GM19372 (cell line): ENCODE data around the gene DTHD1.

Experiments
- ATAC-seq: cut with Tn5 transposase; IDR thresholded peaks from one replicate; pipeline ENCODE4 v1.9.1; 2021; ENCODE audit warnings: mild to moderate bottlenecking, low read depth, moderate library complexity; ENCODE audit not compliant: unreplicated experiment

Gene DTHD1

DNA sequence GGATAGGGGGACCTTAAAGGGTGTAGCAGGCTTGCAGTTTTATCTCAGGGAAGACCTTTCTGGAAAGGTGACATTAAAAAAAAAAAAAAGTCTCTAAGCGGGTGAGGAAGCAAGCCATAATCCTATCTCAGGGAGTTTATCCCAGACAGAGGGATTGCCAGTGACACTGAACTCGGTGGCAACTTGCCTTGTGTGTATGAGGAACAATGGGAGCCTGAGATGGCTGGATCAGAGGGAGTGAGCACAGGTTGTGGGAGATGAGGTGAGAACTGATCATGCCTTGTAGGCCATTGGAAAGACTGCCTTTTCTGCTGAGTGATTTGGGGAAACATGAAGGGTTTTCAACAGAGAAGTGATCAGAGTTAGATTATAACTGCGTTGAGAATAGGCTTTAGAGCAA lies 31.1 kb downstream of the DTHD1 start:
- ATAC-seq, result no peak

DNA sequence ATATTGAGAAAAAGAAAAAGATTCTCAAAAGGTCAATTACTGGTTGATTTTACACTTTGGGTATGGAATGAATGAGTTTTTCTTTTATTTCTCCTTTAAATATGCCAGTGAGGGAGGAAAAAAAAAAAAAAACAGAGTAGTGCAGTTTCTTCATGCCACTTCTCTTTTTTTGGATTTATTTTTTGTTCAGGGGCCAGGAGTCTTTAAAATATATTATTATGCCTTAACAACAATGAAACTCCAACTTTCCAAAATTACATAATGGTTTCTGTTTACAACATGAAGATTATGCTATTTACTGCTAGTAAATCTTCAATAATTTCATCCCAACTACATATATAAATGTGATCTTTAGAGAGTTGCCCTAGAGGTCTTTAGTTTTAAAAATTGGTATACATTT lies 31.9 kb downstream of the DTHD1 start:
- ATAC-seq, result no peak

DNA sequence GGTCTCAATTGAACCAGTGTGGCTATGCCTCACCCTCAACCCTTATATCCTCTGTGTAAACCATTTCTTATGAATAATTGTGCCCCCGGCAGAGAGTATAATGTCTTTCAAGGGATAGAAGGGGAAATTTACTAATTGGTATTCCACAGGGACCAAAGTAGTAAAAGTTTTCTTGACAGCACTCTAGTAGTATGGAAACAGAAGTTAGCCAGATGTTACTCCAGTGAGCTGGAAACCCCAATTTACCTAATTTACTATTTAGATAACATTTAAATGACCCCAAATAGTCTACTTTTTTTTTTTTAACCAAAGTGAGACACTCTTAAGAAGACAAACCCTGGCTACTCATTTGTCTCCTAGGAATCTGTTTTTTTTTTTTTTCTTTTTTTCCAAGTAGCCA lies 32.3 kb downstream of the DTHD1 start:
- ATAC-seq, result no peak

GRCh38 chr4:36316607-36317006 lies 35.2 kb downstream of the DTHD1 start:
- no peak for ATAC-seq

DNA sequence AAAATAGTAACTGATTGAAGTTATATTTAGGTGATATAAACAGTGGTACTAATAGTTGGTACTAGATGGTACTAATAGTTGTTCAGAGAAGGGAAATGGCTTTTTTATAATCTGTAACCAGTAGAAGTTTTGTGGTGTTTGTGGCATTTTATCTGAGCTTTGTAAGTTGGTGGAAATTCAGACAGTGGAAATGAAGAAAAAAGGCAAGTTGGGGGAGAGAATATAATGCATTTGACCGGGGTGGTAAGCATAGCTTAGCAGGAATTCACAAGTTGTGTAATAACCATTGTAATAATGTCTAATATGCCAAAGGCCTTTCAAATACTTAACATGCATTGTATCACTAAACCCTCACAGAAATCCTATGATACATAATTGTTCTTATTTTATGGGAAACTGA lies 36.3 kb downstream of the DTHD1 start:
- ATAC-seq, result no peak

GRCh38 chr4:36320117-36320896 lies 38.9 kb downstream of the DTHD1 start:
- ATAC-seq, result no peak

DNA sequence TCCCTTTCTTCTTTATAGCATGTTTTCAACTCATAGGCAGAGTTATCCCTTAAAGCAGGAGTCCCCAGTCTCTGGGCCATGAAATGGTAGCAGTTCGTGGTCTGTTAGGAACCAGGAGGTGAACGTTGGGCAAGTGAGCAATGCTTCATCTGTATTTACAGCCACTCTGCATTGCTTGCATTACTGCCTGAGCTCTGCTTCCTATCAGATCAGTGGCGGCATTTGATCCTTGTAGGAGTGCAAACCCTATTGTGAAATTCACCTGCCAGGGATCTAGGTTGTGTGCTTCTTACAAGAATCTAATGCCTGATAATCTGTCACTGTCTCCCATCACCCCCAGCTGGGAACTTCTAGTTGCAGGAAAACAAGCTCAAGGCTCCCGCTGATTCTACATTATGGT lies 39.8 kb downstream of the DTHD1 start:
- no peak for ATAC-seq

GRCh38 chr4:36322921-36323354 lies 41.5 kb downstream of the DTHD1 start:
- ATAC-seq, result peak; percentile 27

DNA sequence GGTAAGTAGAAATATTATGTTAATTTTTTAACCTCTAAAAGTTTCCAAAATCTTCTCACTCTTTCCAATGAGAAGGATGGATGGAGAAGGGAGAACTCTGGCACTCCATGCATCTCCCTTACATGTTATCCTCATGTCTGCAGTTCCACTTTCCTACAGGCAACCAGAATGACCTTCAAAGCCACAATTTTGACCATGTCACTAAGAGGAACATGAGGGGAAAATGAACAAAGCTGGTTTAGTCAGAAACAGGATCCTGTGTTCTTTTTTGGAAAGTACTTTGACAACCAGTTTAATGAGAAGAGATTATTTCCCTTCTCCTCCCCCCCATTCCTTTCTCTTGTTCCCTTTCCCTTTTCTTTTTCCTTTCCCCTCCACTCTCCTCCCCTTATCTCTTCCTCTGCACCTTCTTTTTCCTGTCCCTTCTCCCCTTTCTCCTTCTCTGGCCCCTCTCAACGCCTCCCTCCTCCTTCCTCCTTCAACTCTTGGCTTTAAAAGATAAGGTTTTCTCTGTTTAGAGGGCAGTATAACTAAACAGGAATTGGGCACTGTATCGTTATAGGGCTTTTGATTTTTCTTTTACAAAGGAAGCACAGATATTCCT lies 42.5 kb downstream of the DTHD1 start:
- no peak for ATAC-seq

- no peak for ATAC-seq
These were observed 43.4 kb downstream of the DTHD1 start for GRCh38 chr4:36324808-36325207.

DNA sequence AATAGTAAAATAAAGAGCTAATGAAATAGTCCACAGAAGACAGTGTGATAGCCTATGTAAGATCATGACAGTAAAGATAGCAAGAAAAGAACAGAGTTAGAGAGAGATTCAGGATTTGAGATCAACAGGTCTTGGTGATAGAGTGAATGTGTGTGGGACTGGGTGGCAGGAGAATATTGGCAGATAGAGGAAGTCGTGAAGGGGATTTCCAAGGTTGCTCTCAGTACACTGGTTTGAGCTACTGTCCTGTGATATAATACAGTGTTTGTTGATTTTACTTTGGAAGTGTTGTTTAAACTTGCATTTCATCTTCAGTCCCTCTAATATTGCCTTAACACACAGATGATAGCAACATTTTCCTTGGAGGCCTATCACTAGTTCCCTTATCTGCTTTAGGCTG lies 44.1 kb downstream of the DTHD1 start:
- ATAC-seq, result peak; percentile 81

DNA sequence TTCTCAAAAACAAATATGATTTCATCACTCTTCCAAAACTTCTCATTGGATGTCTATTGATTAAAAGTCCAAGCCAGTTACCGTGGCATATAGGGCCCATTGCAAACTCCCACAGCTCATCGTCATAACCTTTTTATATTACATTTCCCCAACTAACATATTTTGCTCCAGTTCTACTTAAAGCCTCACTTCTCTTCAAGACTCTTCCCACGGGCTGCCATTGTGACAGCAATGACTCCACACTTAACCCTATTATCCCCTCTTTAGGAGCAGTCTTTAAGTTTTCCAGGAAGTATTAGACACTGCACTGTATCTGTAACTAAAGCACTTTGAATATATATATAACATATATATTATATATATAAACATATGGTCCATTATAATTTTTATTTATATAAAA lies 44.5 kb downstream of the DTHD1 start:
- no peak for ATAC-seq

DNA sequence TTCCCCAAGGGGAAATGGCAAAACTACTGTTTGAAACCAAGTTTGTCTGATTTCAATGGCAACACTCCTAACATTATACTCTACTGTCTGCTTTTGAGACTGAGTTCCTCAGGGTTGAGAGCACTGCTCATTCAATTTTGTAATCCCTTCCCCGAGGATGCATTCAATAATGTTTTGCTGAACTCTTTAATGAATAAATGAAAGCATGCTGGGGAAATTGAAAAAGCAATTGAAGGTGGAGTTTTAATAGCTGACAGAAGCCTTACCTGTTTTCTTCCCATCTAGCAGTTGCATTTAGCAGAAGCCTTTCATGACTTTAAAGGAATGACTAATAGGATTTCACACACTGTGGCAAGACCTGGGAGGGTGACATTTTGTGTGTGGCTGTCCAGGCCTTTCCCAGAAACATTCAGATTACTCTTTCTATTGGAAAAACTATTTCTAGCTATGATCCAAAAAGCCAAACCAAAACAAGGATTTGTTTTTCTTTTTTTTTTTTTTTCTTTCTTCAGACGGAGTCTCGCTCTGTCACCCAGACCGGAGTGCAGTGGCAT lies 45.1 kb downstream of the DTHD1 start:
- no peak for ATAC-seq

DNA sequence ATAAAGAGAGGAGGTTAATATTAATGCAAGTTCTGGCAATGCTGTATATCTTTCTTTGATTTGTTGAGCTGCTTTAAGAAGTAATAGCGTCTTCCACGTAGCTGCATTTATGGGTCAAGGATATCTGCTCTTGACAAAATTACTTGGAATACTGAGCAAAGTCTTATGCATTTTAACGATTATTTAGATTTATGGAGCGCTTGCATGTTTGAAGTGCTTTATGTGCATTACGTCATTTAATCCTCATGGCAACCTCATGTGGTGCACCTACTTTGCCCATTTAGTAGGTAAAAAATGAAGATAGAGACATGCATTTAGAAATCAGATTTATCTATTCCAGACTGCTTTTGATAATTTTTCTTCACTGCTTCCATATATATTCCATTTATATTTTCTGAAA lies 46.0 kb downstream of the DTHD1 start:
- ATAC-seq, result no peak

- ATAC-seq, result no peak
These were observed 46.7 kb downstream of the DTHD1 start for GRCh38 chr4:36328130-36328529.

- no peak for ATAC-seq
These were observed 47.8 kb downstream of the DTHD1 start for GRCh38 chr4:36329228-36329627.

DNA sequence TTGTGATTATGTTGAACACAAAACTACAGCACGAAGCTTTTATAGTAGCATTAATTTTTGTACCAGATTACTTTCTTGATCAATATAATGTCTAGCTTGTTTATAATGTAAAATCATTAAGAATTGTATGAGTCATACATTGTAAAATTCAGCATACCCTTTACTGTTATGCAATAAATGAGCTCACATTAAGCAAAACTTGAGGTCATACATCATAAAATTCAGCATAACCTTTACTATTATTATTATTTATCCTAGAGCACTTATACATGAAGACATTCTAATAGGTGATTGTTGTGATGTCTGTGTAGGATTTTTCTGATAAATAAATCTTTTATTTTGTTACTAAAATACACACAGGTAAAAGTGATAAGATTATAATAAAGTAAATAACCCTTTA lies 49.4 kb downstream of the DTHD1 start:
- ATAC-seq, result no peak

- peak; percentile 75 for ATAC-seq
These were observed 50.8 kb downstream of the DTHD1 start for GRCh38 chr4:36332023-36332781.

DNA sequence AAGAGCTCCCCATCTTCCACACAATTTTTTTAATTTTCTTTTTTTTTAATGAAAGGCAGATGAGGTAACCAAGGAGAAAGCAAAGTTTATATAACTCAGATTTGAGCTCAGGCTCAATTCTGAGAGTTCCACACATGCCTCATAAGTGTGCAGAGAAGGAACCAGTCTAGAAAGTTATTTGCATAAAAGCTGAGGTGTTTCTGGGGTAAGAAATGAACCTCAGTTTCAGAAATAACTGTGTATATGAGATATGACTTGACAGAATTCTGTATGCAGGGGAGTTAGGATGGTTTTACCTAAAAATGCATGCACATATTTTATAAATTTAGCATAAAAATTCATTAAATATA lies 51.3 kb downstream of the DTHD1 start:
- peak; percentile 99 for ATAC-seq

DNA sequence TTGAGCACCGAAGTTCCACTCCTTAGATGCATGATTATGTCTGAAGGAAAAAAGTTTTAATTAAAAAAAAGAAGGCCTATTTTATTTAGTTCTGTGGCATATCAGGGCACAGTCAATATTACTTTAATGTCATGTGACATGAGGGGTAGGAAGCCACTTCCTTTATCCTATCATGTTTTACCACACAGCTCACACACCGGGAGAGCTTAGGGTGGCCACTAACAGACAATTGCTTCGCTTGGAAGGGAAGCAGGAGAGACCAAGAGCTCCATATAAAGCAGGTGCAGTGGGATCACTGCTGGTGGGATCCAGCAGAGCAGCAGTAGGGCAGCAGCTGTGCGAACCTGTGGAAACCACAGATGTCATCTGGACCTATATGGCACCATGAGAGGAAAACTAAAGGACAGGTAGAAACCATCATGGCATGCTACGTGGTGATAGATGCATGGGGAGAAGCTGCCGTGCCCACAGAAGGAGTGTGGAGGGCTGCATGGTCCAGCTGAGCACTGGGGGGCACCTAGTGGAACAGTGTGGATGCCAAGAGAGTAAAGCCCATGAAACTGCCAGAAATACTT lies 52.0 kb downstream of the DTHD1 start:
- ATAC-seq, result no peak

- no peak for ATAC-seq
These were observed 56.3 kb downstream of the DTHD1 start for GRCh38 chr4:36337665-36338185.
